Suppressor macrophage (primary cell): ENCODE measurements around the gene ZNRF1.

ENCODE experiments used
- DNase-seq, 4 experiments: peaks; one replicate each; pipeline ENCODE4 v3.0.0-alpha.2; 2020 to 2022

Gene ZNRF1

GRCh38 chr16:75027520-75028300, 28.9 kb downstream of the ZNRF1 start:
- DNase-seq: no peak

GRCh38 chr16:75028544-75029135, 29.8 kb downstream of the ZNRF1 start:
- DNase-seq: no peak

GRCh38 chr16:75029854-75030253, 31.0 kb downstream of the ZNRF1 start:
- no peak for DNase-seq

GRCh38 chr16:75032655-75033054, 33.8 kb downstream of the ZNRF1 start:
- no peak for DNase-seq

- DNase-seq: no peak
Measured at GRCh38 chr16:75035410-75035968, 36.7 kb downstream of the ZNRF1 start.

- no peak for DNase-seq
Measured at GRCh38 chr16:75038036-75038858, 39.4 kb downstream of the ZNRF1 start.

- DNase-seq: no peak
Measured at GRCh38 chr16:75039941-75040340, 41.1 kb downstream of the ZNRF1 start.

- DNase-seq: peak in 2 of 4 experiments; percentile 16 to 34
Measured at GRCh38 chr16:75042426-75043174, 43.8 kb downstream of the ZNRF1 start.

GRCh38 chr16:75043175-75043895, 44.5 kb downstream of the ZNRF1 start:
- DNase-seq: no peak

- no peak for DNase-seq
Measured at GRCh38 chr16:75044800-75045361, 46.1 kb downstream of the ZNRF1 start.

GRCh38 chr16:75045424-75045823, 46.6 kb downstream of the ZNRF1 start:
- DNase-seq: no peak

- DNase-seq: no peak
Measured at GRCh38 chr16:75048054-75048453, 49.2 kb downstream of the ZNRF1 start.

- no peak for DNase-seq
Measured at GRCh38 chr16:75048530-75048929, 49.7 kb downstream of the ZNRF1 start.

- no peak for DNase-seq
Measured at GRCh38 chr16:75052481-75053202, 53.8 kb downstream of the ZNRF1 start.

GRCh38 chr16:75053791-75054555, 55.1 kb downstream of the ZNRF1 start:
- DNase-seq: peak; percentile 29 to 49 (median 40)

GRCh38 chr16:75054556-75054947, 55.7 kb downstream of the ZNRF1 start:
- DNase-seq: no peak

- DNase-seq: no peak
Measured at GRCh38 chr16:75058806-75059205, 60.0 kb downstream of the ZNRF1 start.

GRCh38 chr16:75059411-75059810, 60.6 kb downstream of the ZNRF1 start:
- no peak for DNase-seq

GRCh38 chr16:75060723-75061122, 61.9 kb downstream of the ZNRF1 start:
- peak; percentile 18 to 53 (median 38) for DNase-seq

GRCh38 chr16:75061669-75062068, 62.8 kb downstream of the ZNRF1 start:
- DNase-seq: peak in 2 of 4 experiments; percentile 23 to 35
